Endometrial microvascular endothelial cells (primary cell): ENCODE results near the gene UNC5C. TPM values are rescaled to one million over a fixed set of nuclear protein-coding genes. Genes with fewer than 3 reads are reported as not detected.

Source experiments
- in situ Hi-C: cut with HindIII; loops from 2 replicates; pipeline ENCODE4 v1.10.0; 2017; ENCODE audit warnings: low sequenced_read_pairs, low pct_unique_long_range_greater_than_20kb; ENCODE audit errors: inconsistent ontology term
- total RNA-seq: library from RNA; depleted of rRNA; stranded (reverse); fragments of >200 nt; gene quantifications from one replicate; pipeline ENCODE4 v1.2.3, GENCODE V29; 2015; ENCODE audit errors: inconsistent ontology term

Gene UNC5C
- total RNA-seq, 1 donor from 2014 or later: 0.46 TPM

DNA sequence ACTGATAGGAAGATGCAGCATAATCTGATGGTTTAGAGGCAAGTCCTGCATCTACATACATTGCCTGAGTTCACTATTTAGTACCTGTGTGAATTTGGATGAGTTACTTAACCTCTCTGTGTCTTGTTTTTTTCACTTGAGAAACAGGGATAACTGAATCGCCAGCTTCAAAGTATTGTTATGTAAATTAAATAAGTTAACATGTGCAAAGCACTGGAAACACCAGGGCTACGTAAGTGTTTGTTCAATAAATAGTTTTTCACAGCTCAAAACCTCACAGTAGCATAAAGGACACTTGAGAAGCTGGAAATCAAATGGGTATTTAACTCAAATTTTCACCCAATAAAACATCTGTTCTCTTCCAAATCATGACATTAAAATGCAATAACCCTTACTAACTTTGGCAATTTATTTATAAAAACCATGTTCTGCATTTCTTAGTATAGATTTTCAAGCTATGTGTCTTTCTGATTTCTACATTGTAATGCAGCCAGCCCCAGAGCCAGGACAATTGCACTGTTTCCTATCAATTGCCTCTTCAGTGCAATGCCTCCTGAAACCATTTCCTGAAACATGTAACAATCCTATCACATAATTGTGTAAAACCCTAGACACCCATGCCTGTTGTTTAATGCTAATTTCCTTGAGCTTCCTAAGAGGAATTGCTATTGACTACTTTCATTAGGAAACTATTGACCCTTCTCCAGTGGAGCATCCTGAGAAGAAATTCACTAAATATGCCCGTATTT lies 177.1 kb downstream of the UNC5C start:
- in situ Hi-C loops: no loop called here

GRCh38 chr4:95367824-95368223 lies 180.9 kb downstream of the UNC5C start:
- in situ Hi-C loops: no loop called here

DNA sequence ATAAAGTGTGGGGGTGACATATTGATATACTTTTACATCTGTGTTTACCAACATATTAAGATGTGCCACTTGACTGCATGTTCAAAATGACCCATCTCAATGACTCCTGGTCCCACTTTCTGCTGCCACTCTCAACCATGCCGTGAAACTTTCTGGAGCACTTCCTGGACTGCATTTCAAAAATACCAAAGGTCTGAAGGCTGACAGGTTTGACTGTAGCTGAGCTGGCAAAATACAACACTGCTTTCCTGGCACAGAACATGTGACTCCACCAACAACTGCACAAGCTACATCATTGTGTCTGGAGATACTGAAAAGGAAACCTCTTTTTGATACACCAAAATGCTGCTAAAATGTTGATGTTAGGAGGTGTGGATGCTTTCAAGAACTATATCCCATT lies 184.8 kb downstream of the UNC5C start:
- in situ Hi-C loops: no loop called here

DNA sequence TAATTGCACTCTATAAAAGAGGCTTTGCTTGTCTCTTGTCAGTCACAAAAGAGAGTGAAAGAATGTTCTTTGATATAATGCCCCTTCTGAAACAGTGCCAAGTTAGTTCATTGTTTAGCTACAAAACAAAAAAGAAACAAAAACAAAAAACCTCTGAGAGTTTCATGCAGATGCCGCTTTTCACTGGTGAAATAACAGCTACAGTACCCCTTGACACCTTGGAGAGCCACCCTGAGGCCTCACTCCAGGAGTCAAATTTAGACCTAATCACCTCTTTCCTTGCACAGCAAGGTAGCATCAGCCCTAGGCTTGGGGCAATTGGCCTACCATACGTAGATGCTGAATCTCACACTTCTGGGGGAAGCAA lies 185.2 kb downstream of the UNC5C start:
- in situ Hi-C loops: no loop called here

DNA sequence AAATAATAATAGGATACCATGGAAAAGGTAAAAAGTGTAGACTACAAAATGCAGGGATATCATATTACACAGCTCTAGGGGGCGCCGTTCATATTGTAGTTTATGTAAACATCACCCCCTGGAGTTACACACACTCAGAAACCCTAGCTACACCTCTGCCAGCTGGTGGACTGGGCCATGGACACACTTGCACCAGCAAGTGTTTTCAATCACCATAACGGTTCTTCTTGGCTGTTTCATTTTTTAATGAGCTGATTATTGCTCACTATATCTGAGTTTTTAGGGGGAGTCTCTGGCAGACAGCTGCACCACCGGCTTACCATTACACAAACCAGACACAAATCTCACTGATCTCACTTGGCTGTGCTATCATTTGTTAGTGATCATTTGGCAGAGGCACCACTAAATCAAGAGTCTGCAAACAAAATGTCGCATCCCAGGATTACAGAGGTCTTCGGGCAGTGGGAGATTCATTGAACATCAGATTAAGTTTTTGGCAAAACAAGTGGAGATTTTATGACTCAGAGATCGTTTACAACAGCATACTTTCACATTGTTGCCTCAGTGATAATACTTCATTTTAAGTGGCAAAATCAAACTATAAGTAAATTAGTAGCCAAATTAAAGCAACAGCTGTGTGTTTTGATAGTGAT lies 185.7 kb downstream of the UNC5C start:
- in situ Hi-C loops: no loop called here

- in situ Hi-C loops: no loop called here
Measured at GRCh38 chr4:95362066-95362465, 186.7 kb downstream of the UNC5C start.

DNA sequence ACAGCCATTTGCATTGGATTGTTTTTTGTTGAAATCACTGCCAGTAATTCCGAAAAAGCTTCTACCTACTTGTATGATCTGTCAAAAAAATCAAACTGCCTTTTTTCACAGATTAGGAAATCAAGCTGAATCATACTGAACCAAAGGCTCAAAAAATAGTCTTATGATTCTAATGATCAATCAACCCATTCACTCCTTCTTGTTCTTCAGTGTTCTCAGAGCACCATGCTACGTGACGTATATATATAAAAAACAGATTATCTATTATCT lies 187.1 kb downstream of the UNC5C start:
- in situ Hi-C loops: no loop called here

- in situ Hi-C loops: no loop called here
Measured at GRCh38 chr4:95360906-95361695, 187.7 kb downstream of the UNC5C start.

- in situ Hi-C loops: no loop called here
Measured at GRCh38 chr4:95360256-95360903, 188.4 kb downstream of the UNC5C start.

DNA sequence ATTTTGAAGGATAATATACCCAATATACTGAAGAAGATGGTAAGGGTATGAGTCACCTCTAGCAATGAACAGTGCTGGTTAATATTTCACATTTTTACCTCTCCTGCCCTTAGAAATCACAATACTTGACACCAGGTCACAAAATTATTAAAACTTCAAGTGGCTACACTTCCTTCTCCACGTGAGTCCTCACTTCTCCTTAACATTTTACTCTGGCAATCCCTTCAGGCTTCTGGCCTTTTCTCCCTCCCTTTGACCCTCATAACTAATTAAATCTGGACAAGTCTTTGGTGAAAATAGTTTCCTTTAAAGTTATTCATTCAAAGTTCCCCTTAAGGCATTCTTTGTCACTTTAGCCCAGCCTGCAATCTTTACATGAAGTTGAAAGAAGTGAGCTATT lies 190.4 kb downstream of the UNC5C start:
- in situ Hi-C loops: no loop called here

GRCh38 chr4:95355021-95355420 lies 193.8 kb downstream of the UNC5C start:
- in situ Hi-C loops: no loop called here

DNA sequence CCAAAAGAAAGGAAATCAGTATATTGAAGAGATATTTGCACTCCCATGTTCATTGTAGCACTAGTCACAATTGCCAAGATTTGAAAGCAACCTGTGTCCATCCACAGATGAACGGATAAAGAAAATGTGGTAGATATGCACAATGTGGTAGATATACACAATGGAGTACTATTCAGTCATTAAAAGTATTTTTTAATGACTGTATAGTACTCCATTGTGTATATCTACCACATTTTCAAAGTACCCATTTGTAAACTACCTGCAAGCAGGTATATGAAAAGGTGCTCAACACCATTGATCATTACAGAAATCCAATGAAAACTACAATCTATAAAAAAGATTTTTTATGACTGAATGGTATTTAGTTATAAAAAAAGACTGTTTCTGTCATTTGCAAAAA lies 200.4 kb downstream of the UNC5C start:
- in situ Hi-C loops: no loop called here

DNA sequence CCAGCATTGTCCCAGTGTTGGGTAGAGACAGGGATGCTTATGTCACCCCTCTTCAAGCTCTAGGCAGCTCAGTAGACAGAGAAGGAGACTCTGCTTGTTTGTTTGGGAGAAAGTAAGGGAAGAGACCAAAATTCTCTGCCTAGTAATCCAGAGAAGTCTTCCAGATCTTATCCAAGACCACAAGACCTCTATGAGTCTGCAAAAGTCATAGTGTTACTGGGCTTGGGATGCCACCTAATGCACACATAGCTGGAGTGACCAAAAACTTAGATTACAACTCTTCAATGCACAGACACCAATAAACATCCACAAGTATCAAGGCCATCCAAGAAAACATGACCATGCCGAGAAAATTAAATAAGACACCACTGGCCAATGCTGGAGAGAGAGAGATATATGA lies 205.5 kb downstream of the UNC5C start:
- in situ Hi-C loops: no loop called here

DNA sequence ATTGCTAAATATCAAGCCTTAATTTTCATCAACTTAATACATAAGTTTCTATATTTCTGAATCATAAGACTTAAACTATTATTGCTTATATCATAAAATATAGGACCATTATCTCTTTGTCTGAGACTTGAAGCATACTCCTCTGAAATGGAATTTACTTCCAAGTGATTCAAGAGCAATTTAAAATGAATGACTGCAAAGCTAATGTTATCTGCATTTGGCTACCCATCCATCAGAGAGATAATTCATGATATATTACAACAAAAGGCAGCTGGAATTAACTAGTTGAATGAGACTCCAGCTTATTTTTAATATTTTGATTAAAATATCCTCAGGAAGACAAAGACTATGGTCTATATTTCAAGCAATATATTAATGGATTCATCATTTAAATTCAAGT lies 208.6 kb downstream of the UNC5C start:
- in situ Hi-C loops: no loop called here

- in situ Hi-C loops: no loop called here
Measured at GRCh38 chr4:95325665-95326064, 223.1 kb downstream of the UNC5C start.

- in situ Hi-C loops: no loop called here
Measured at GRCh38 chr4:95319169-95319568, 229.6 kb downstream of the UNC5C start.

- in situ Hi-C loops: no loop called here
Measured at GRCh38 chr4:95318483-95318882, 230.3 kb downstream of the UNC5C start.

- in situ Hi-C loops: no loop called here
Measured at GRCh38 chr4:95318044-95318443, 230.7 kb downstream of the UNC5C start.

- in situ Hi-C loops: no loop called here
Measured at GRCh38 chr4:95317085-95317793, 231.5 kb downstream of the UNC5C start.
